Measurements from ENCODE around the gene TUG1. TPM values are rescaled to one million over a fixed set of nuclear protein-coding genes. Genes with fewer than 3 reads are reported as not detected.

Gene TUG1
- total RNA-seq, 1 experiment from 2014 or later = 69.8 TPM

DNA sequence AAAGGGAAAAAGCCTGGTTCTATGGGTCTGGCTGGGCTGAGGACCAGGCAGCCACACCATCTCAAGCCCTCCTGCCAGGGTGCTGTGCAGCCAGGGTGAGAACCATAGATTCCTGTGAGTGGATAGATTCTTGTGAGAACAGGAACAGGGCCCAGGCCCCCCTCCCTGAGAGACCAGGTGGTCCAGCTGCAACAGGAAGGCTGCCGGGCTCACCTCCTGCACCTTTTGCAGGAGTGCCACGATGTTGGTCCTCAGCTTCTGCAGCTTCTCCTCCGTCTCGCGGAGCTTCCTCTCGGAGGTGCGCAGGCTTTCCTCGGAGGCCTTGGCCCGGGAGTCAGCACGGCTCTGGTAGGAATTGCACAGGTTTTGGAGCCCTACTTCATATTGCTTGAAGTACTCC lies 41.3 kb upstream of the TUG1 start:
- H3K27me3 ChIP-seq (ENCODE audit: control insufficient read depth, insufficient read depth, low read length) = no peaks in the 10 kb centered on the region
- H3K4me1 ChIP-seq (ENCODE audit: control insufficient read depth, insufficient read depth, low read length) = no peaks in the 10 kb centered on the region
- TF ChIP-seq, protein P1, sequence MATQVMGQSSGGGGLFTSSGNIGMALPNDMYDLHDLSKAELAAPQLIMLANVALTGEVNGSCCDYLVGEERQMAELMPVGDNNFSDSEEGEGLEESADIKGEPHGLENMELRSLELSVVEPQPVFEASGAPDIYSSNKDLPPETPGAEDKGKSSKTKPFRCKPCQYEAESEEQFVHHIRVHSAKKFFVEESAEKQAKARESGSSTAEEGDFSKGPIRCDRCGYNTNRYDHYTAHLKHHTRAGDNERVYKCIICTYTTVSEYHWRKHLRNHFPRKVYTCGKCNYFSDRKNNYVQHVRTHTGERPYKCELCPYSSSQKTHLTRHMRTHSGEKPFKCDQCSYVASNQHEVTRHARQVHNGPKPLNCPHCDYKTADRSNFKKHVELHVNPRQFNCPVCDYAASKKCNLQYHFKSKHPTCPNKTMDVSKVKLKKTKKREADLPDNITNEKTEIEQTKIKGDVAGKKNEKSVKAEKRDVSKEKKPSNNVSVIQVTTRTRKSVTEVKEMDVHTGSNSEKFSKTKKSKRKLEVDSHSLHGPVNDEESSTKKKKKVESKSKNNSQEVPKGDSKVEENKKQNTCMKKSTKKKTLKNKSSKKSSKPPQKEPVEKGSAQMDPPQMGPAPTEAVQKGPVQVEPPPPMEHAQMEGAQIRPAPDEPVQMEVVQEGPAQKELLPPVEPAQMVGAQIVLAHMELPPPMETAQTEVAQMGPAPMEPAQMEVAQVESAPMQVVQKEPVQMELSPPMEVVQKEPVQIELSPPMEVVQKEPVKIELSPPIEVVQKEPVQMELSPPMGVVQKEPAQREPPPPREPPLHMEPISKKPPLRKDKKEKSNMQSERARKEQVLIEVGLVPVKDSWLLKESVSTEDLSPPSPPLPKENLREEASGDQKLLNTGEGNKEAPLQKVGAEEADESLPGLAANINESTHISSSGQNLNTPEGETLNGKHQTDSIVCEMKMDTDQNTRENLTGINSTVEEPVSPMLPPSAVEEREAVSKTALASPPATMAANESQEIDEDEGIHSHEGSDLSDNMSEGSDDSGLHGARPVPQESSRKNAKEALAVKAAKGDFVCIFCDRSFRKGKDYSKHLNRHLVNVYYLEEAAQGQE (IDR thresholded peaks at IDR 0.05; ENCODE audit: insufficient read depth in 1 of 2, low read depth in 2 of 2, low read length in 1 of 2) = no peak
- no peak for TF ChIP-seq TCF7L2 (IDR thresholded peaks at IDR 0.05; ENCODE audit: low read depth, low read length)
- TF ChIP-seq SIN3A (IDR thresholded peaks at IDR 0.05; ENCODE audit: borderline replicate concordance, insufficient read depth, low read depth, low read length) = no peak
- no peak for TF ChIP-seq POLR2AphosphoS5 (IDR thresholded peaks at IDR 0.05; ENCODE audit: low read depth, low read length)
- TF ChIP-seq, protein P2, sequence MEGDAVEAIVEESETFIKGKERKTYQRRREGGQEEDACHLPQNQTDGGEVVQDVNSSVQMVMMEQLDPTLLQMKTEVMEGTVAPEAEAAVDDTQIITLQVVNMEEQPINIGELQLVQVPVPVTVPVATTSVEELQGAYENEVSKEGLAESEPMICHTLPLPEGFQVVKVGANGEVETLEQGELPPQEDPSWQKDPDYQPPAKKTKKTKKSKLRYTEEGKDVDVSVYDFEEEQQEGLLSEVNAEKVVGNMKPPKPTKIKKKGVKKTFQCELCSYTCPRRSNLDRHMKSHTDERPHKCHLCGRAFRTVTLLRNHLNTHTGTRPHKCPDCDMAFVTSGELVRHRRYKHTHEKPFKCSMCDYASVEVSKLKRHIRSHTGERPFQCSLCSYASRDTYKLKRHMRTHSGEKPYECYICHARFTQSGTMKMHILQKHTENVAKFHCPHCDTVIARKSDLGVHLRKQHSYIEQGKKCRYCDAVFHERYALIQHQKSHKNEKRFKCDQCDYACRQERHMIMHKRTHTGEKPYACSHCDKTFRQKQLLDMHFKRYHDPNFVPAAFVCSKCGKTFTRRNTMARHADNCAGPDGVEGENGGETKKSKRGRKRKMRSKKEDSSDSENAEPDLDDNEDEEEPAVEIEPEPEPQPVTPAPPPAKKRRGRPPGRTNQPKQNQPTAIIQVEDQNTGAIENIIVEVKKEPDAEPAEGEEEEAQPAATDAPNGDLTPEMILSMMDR (IDR thresholded peaks at IDR 0.05) = no peak
- no peak overlapping the region for H3K4me3 ChIP-seq (ENCODE audit: low read depth in 2 of 2, low read length in 2 of 2)
- no TSS peak for BruUV-seq (replicated peaks)
- H3K27ac ChIP-seq (ENCODE audit: low read length) = no peak overlapping the region
- intact Hi-C loops (cut with micrococcal nuclease; ENCODE audit: unreplicated experiment) (no loop called here), in situ Hi-C loops (cut with HindIII; ENCODE audit: low pct_unique_long_range_greater_than_20kb, low sequenced_read_pairs) (no loop called here)
- ATAC-seq (no peak), DNase-seq (ENCODE audit: low read depth, low spot score) (no peak)
- ChIA-PET POLR2A (no interaction called here), CTCF (no interaction called here)
- no peaks in the 10 kb centered on the region for H3K9me3 ChIP-seq (ENCODE audit: control insufficient read depth, insufficient read depth, low read depth, low read length)
- H3K36me3 ChIP-seq (ENCODE audit: control insufficient read depth, insufficient read depth, low read length) = peaks cover 9% of the 10 kb centered on the region

DNA sequence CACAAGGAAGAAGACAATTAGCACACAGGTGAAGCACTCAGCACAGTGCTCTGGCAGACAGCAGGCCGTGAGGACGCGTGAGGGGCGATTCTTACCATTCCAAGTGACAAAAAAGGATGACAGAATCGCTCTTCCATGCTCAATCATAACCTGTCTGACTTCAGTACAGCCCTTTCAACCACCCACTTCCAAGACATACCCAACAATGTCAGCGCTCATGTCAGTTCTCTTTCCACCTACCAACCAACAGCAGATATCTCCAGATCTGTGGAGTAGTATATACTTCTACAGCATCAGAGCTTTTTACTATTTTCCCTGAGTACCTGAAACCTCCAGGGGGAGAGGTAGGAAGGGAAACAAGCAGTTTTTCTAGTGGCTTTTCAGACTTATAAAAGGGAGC lies 40.7 kb upstream of the TUG1 start:
- H3K36me3 ChIP-seq (ENCODE audit: control insufficient read depth, insufficient read depth, low read length) = peaks cover 9% of the 10 kb centered on the region
- CTCF ChIA-PET = no interaction called here
- in situ Hi-C loops (cut with HindIII; ENCODE audit: low pct_unique_long_range_greater_than_20kb, low sequenced_read_pairs) (no loop called here), intact Hi-C loops (cut with micrococcal nuclease; ENCODE audit: unreplicated experiment) (no loop called here)
- no peaks in the 10 kb centered on the region for H3K4me1 ChIP-seq (ENCODE audit: control insufficient read depth, insufficient read depth, low read length)
- TF ChIP-seq SIN3A (IDR thresholded peaks at IDR 0.05; ENCODE audit: borderline replicate concordance, insufficient read depth, low read depth, low read length) (no peak), TCF7L2 (IDR thresholded peaks at IDR 0.05; ENCODE audit: low read depth, low read length) (no peak), POLR2AphosphoS5 (IDR thresholded peaks at IDR 0.05; ENCODE audit: low read depth, low read length) (no peak)
- TF ChIP-seq, protein P1 (IDR thresholded peaks at IDR 0.05; ENCODE audit: insufficient read depth in 1 of 2, low read depth in 2 of 2, low read length in 1 of 2) = no peak
- TF ChIP-seq, protein P2 (IDR thresholded peaks at IDR 0.05) = no peak
- H3K27me3 ChIP-seq (ENCODE audit: control insufficient read depth, insufficient read depth, low read length) = no peaks in the 10 kb centered on the region
- H3K27ac ChIP-seq (ENCODE audit: low read length) = no peak overlapping the region
- BruUV-seq (replicated peaks) = no TSS peak
- DNase-seq (ENCODE audit: low read depth, low spot score) = no peak
- no peaks in the 10 kb centered on the region for H3K9me3 ChIP-seq (ENCODE audit: control insufficient read depth, insufficient read depth, low read depth, low read length)
- POLR2A ChIA-PET = no interaction called here
- no peak for ATAC-seq
- no peak overlapping the region for H3K4me3 ChIP-seq (ENCODE audit: low read depth in 2 of 2, low read length in 2 of 2)

Data from Panc1 (cell line).